Activated T-helper 1 cell treated with anti-CD3 and anti-CD28 coated beads, Interleukin-12 subunit alpha, Interleukin-12 subunit beta, Interleukin-2, Interleukin-4 antibody, amounts not matched to agents 30 ng/mL and 10 ng/mL and 1 ng/mL, durations not matched to agents 14 hours and 24 hours and 36 hours (primary cell): ENCODE results near the gene GOLGA8B. TPM values are rescaled to one million over a fixed set of nuclear protein-coding genes. Genes with fewer than 3 reads are reported as not detected.
"Not testable (repeated sequence)": the region's sequence is repeated elsewhere in the genome, so short reads cannot be mapped to it uniquely, and the experiment has no call there.

Experiments used
- DNase-seq: peaks from one replicate; pipeline ENCODE4 v3.0.0; 2021; ENCODE audit warnings: low spot score
- H3K27ac Mint-ChIP-seq: one replicate; pipeline ENCODE4 v1.8.0; 2021; ENCODE audit warnings: mild to moderate bottlenecking, mixed read lengths
- H3K27me3 Mint-ChIP-seq: one replicate; pipeline ENCODE4 v1.8.0; 2022; ENCODE audit warnings: mild to moderate bottlenecking, moderate library complexity, mixed read lengths; ENCODE audit not compliant: insufficient read depth
- H3K36me3 Mint-ChIP-seq: one replicate; pipeline ENCODE4 v1.8.0; 2021; ENCODE audit warnings: low read depth, mixed read lengths
- H3K4me1 Mint-ChIP-seq: one replicate; pipeline ENCODE4 v1.8.0; 2021; ENCODE audit warnings: low read depth, mixed read lengths
- H3K4me3 Mint-ChIP-seq: one replicate; pipeline ENCODE4 v1.8.0; 2021; ENCODE audit warnings: mild to moderate bottlenecking, moderate library complexity, mixed read lengths
- H3K9me3 Mint-ChIP-seq: one replicate; pipeline ENCODE4 v1.8.0; 2021; ENCODE audit warnings: mixed read lengths
- intact Hi-C: fragments of 100-400 bp; cut with micrococcal nuclease; formaldehyde crosslinking; loops from one replicate; pipeline ENCODE4 v1.15.1; 2024
- total RNA-seq: library from RNA; stranded (reverse); gene quantifications from 2 replicates; pipeline ENCODE4 v1.2.3, GENCODE V29; 2022

Gene GOLGA8B, protein sequence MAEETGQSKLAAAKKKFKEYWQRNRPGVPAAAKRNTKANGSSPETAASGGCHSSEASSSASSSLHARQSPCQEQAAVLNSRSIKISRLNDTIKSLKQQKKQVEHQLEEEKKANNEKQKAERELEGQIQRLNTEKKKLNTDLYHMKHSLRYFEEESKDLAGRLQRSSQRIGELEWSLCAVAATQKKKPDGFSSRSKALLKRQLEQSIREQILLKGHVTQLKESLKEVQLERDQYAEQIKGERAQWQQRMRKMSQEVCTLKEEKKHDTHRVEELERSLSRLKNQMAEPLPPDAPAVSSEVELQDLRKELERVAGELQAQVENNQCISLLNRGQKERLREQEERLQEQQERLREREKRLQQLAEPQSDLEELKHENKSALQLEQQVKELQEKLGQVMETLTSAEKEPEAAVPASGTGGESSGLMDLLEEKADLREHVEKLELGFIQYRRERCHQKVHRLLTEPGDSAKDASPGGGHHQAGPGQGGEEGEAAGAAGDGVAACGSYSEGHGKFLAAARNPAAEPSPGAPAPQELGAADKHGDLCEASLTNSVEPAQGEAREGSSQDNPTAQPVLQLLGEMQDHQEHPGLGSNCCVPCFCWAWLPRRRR
- total RNA-seq = 228 and 239 TPM in 2 replicates

DNA sequence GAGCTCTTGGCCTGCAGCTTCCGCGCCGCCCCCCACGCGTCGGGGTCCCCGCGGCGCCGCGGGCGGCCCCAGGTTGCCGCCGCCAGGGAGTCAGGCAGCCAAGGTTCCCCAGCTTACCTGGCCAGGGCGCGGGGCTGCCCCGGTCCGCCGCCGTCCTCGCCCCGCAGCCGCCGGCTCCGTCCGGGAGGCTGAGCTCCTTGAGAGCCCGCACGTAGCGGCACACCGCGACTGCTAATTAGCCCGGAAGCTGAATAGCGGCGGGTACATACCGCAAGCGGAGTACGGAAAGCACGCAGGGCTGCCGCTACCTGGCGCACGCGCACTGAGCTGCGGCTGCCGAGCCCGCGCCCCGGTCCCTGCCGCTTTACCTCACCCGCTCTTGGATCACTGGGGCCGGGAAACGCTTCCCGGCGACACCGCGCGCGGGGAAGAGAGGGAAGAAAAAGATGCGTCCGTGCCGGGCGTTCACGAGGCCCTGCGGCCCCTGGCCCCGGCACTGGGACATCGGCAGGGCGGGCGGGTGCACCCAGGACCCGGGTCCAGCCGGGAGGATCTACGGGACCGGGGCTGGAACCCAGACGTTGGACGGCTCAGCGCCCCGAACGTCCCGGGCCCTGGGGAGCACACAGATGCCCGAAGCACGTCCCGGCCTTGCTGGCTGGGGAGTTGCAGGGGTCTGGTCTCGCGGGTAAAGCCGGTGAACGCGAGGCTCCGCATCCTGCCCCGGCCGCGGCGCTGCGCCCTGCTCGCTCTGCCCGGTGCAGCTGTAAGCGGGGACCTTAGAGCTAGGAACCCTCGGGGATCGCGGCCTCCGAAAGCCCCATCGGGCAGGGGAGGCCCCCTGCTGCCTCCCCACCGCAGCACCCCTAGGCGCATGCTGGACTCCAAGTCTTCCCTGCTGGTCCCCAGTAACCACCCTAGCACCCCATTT is at the start of gene GOLGA8B:
GOLGA8B (minus strand) TSS at position 253 of the 931 bp plus-strand sequence. CDS start 47,739 bp downstream, outside the sequence.
- Mint-ChIP-seq H3K4me1 (peaks cover 42% of the 10 kb centered on the region), H3K9me3 (no peaks in the 10 kb centered on the region), H3K27me3 (peaks cover 21% of the 10 kb centered on the region), H3K4me3 (peak within 1 kb of the TSS; percentile 94), H3K36me3 (peaks cover 9% of the 10 kb centered on the region), H3K27ac (peak within 1 kb of the TSS; percentile 91)
- peak; percentile 79 for DNase-seq
- intact Hi-C loops = loop anchor here (1.0 to 10.0 kb wide), 8 partner anchors 69 to 519 kb away; partner anchors contain the start of genes EMC7, LPCAT4, NOP10 and NUTM1

DNA sequence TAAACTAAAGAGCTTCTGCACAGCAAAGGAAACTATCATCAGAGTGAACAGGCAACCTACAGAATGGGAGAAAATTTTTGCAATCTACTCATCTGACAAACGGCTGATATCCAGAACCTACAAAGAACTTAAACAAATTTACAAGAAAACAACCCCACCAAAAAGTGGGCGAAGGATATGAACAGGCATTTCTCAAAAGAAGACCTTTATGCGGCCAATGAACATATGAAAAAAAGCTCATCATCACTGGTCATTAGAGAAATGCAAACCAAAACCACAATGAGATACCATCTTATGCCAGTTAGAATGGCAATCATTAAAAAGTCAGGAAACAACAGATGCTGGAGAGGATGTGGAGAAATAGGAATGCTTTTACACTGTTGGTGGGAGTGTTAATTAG is 49.7 kb upstream of the GOLGA8B start:
- peaks cover 14% of the 10 kb centered on the region for H3K27me3 Mint-ChIP-seq
- H3K36me3 Mint-ChIP-seq, H3K27ac Mint-ChIP-seq, H3K4me3 Mint-ChIP-seq, H3K4me1 Mint-ChIP-seq, H3K9me3 Mint-ChIP-seq, intact Hi-C loops, DNase-seq: not testable (repeated sequence)

DNA sequence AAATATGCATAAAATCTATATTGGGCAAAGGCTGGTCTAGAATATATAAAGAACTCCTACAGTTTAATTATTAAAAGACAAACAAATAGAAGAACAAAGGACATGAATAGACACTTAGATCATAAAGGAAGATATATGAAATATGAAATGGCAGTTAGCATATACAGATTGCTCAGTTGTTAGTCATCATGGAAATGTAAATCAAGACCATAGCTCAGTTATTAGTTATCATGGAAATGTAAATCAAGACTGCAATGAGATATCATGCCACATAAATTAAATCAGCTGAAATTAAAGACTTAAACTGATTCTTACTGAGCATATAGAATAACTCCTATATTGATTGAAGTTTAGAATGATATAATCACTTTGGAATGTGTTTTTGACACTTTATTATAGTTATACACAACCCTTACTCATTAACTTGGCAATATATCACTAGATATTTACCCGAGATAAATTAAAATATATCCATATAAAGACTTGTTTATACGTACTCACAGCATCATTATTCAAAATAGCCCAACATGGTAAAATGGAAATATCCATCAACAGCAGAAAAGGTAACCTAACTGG is 45.2 kb upstream of the GOLGA8B start:
- Mint-ChIP-seq H3K36me3 (no peaks in the 10 kb centered on the region), H3K27ac (no peak overlapping the region), H3K27me3 (peaks cover 19% of the 10 kb centered on the region), H3K9me3 (no peaks in the 10 kb centered on the region), H3K4me3 (no peak overlapping the region), H3K4me1 (no peaks in the 10 kb centered on the region)
- intact Hi-C loops = no loop called here
- no peak for DNase-seq

DNA sequence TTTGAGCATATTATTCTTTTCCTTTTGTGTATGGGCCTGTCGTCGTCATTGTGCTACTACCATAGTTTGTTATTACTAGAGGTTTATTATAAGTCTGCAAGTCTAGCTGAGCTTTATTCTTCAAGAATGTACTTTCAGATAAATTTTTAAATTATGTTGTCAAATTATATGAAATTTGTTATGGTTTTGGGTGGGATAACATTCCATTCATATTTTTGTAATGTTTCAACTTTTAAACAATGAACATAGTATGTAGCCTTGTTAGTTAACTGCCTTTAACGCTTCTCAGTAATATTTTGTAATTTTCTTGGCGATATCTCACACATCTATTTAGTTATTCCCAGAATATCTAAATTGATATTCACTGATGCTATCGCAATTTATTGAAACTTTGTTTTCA is 41.6 kb upstream of the GOLGA8B start:
- DNase-seq = no peak
- Mint-ChIP-seq H3K27me3 (peaks cover 29% of the 10 kb centered on the region), H3K4me3 (no peak overlapping the region), H3K36me3 (no peaks in the 10 kb centered on the region), H3K9me3 (no peaks in the 10 kb centered on the region), H3K4me1 (no peaks in the 10 kb centered on the region), H3K27ac (no peak overlapping the region)
- intact Hi-C loops = no loop called here

DNA sequence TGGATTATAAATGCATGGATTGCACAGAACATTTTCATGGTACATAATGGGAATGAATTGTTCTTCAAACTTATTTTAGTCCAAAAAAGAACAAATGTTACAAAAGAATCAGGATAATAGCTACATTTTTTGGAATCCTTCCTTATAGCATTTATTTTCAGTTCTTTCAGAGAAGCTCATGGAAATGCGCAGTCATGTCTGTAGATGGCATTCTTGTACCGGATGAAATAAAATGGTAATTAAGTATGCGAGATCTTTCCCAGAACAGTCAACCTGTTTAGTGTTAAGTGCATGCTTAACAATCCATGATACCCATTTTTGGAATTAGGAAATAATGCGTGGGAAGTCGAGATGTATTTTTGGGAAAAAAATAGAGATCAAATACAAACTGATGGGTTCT is 38.2 kb upstream of the GOLGA8B start:
- DNase-seq = no peak
- peaks cover 26% of the 10 kb centered on the region for H3K27me3 Mint-ChIP-seq
- intact Hi-C loops = loop anchor here (1.0 to 5.0 kb wide), 2 partner anchors 299 to 346 kb away; partner anchors contain the start of gene AQR

DNA sequence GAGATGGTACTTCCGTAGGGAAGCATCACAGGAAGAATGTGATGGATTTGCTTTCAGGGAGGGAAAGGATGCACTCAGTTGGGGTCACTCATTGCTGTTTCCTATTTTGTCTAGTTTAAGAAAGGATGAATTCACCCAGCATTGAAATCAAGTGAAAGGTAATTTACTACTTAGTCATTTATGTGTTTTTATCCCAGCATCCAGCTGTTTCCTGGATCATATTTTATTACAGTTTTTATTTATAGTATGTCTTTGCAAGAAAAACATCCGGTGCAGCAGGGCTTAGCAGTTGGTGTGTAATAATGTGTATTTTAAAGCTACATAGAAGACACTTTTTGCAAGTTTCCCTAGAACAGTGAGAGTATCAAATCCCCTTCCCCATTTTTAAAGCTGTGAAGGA is 37.4 kb upstream of the GOLGA8B start:
- Mint-ChIP-seq H3K27ac (no peak overlapping the region), H3K9me3 (no peaks in the 10 kb centered on the region), H3K27me3 (peaks cover 33% of the 10 kb centered on the region), H3K4me1 (no peaks in the 10 kb centered on the region), H3K36me3 (no peaks in the 10 kb centered on the region), H3K4me3 (no peak overlapping the region)
- no peak for DNase-seq
- intact Hi-C loops = loop anchor here (1.0 to 5.0 kb wide), 2 partner anchors 299 to 346 kb away; partner anchors contain the start of gene AQR

More for the DNA sequence above, 38.2 kb upstream of the GOLGA8B start:
- H3K36me3 Mint-ChIP-seq = no peaks in the 10 kb centered on the region
- H3K4me1 Mint-ChIP-seq = no peaks in the 10 kb centered on the region
- H3K9me3 Mint-ChIP-seq = no peaks in the 10 kb centered on the region
- H3K4me3 Mint-ChIP-seq = no peak overlapping the region
- no peak overlapping the region for H3K27ac Mint-ChIP-seq

DNA sequence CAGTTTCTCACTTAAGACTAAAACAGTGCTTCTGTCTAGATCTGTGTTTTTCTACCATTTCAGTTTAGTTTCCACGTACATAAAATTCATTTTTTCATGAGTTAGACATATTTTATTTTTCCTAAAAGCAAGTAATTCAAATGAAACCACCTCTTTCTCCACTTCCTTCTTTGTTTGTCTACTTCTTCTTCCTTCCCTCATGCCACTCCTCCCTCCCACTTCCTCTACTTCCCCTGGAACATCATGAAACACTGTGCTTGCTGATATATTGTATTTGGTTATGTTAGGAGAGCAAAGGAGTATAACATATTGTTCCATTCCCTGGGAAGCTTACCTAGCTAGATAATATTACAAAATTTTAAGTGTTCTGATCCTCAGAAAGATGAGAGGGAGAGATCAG is 36.7 kb upstream of the GOLGA8B start:
- Mint-ChIP-seq H3K36me3 (no peaks in the 10 kb centered on the region), H3K27me3 (peaks cover 33% of the 10 kb centered on the region)
- intact Hi-C loops = loop anchor here (5.0 kb wide), 1 partner anchor 347 kb away; the partner anchor contains the start of gene AQR

DNA sequence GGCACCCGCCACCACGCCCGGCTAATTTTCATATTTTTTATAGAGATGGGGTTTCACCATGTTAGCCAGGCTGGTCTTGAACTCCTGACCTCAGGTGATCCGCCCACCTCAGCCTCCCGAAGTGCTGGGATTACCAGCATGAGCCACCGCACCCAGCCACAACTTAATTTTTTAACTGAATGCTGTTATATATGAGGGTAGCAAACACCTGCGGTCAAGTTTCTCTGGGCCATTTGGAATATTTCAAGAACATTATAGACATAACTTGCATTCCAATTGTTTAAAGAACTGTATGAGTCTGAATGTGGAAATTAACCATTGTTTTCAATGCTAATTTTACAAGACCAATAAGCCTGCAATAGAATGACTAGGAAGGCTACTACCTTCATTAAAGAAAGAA is 35.7 kb upstream of the GOLGA8B start:
- intact Hi-C loops = no loop called here
- H3K4me1 Mint-ChIP-seq = no peaks in the 10 kb centered on the region

More for the DNA sequence above, 36.7 kb upstream of the GOLGA8B start:
- H3K4me3 Mint-ChIP-seq = no peak overlapping the region
- H3K27ac Mint-ChIP-seq = no peak overlapping the region
- H3K4me1 Mint-ChIP-seq = no peaks in the 10 kb centered on the region
- no peak for DNase-seq
- no peaks in the 10 kb centered on the region for H3K9me3 Mint-ChIP-seq

DNA sequence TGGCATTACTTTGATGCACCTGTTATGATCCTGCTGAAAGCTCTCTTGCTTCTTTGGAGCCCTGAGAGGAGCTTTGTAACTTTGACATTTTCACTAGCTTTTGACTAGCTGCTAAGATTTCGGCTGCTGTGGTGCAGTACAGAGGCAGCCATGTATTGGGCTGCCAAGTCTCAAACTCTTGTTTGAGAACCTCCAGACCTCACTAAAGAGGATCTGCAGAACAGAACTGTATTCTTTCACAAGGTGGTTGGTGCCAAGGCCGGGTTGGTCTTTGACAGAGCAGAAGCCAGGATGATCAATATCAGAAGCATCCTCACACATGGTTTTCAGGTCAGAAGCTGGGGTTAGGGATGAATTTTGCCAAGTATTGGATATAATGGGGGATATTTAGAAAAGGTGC is 34.6 kb upstream of the GOLGA8B start:
- intact Hi-C loops = no loop called here
- Mint-ChIP-seq H3K9me3 (no peaks in the 10 kb centered on the region), H3K4me1 (no peaks in the 10 kb centered on the region), H3K27me3 (peaks cover 44% of the 10 kb centered on the region), H3K4me3 (no peak overlapping the region), H3K27ac (no peak overlapping the region), H3K36me3 (no peaks in the 10 kb centered on the region)
- no peak for DNase-seq

More for the DNA sequence above, 35.7 kb upstream of the GOLGA8B start:
- Mint-ChIP-seq H3K27me3 (peaks cover 38% of the 10 kb centered on the region), H3K9me3 (no peaks in the 10 kb centered on the region), H3K27ac (no peak overlapping the region), H3K4me3 (no peak overlapping the region), H3K36me3 (no peaks in the 10 kb centered on the region)
- DNase-seq = no peak

DNA sequence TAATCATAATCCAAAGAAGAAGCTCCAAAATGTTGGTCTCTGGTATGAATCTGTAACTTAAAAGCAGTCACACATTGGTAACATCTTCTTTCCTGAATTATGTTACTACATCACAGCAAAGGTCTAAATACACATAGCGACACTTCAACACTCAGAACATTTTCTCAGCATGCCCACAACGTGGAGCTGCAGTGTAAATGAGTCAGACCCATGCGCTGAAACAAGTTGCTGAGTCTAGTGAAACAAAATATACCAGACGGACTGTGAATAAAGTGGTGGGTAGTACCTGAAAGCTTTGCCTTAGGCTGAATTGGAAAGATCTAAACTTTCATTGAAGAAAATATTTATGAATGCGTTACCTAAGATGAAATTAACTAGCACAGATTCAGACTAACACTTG is 33.2 kb upstream of the GOLGA8B start:
- no peak for DNase-seq
- H3K36me3 Mint-ChIP-seq = no peaks in the 10 kb centered on the region
- H3K27ac Mint-ChIP-seq = no peak overlapping the region
- H3K4me3 Mint-ChIP-seq = no peak overlapping the region
- H3K27me3 Mint-ChIP-seq = peaks cover 52% of the 10 kb centered on the region
- H3K9me3 Mint-ChIP-seq = no peaks in the 10 kb centered on the region
- no peaks in the 10 kb centered on the region for H3K4me1 Mint-ChIP-seq
- intact Hi-C loops = no loop called here

DNA sequence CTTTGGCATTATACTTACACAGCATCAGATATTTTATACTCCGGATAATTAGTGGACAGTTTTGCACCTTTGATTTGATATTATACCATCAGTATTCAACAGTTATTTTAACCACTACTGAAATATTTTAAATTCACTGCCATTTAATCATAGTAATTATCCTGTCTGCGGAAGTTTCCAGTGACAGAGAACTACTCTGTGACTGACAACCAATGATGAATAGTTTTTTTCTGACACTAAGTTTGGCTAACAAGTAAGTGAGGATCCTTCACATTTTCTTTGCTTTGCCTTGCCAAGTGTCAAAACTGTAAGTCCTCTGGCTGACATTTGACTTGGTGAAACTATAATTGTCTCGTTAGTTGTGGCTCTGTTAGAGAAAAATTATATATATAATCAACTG is 30.5 kb upstream of the GOLGA8B start:
- peaks cover 39% of the 10 kb centered on the region for H3K27me3 Mint-ChIP-seq
- H3K36me3 Mint-ChIP-seq = no peaks in the 10 kb centered on the region
- intact Hi-C loops = no loop called here
- H3K27ac Mint-ChIP-seq = no peak overlapping the region
- H3K9me3 Mint-ChIP-seq = no peaks in the 10 kb centered on the region
- H3K4me1 Mint-ChIP-seq = peaks cover 10% of the 10 kb centered on the region
- DNase-seq = no peak
- H3K4me3 Mint-ChIP-seq = no peak overlapping the region

DNA sequence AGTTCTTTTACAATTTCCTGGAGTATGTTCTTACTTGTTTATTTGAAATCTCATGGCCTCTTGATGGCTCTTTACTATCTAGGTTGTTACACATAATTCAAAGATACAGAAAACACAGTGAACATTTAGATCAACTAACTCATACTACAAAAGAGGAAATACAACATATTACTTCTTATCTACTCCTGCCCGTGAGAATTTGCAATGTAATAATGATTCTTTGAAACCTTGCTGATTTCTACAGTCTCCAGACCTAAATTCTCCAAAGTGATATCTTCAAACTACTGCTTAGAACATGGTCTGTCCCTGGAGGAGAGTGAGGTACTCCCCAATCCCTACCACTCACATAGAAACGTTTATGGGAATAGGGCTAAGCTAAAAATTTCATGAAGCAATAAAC is 29.9 kb upstream of the GOLGA8B start:
- Mint-ChIP-seq H3K9me3 (no peaks in the 10 kb centered on the region), H3K36me3 (no peaks in the 10 kb centered on the region), H3K27me3 (peaks cover 43% of the 10 kb centered on the region), H3K4me3 (no peak overlapping the region), H3K4me1 (peaks cover 10% of the 10 kb centered on the region), H3K27ac (no peak overlapping the region)
- intact Hi-C loops = no loop called here
- no peak for DNase-seq
